PFSK-1 (cell line): ENCODE results near the gene FTH1.

Source experiments
- FOXP2 ChIP-seq: optimal IDR thresholded peaks from 2 replicates; pipeline ENCODE3; 2011; ENCODE audit warnings: borderline replicate concordance, control low read depth, inconsistent platforms; ENCODE audit not compliant: insufficient read depth; ENCODE audit errors: extremely low read length, extremely low read depth
- POLR2AphosphoS5 ChIP-seq: IDR thresholded peaks from 2 replicates; pipeline ENCODE4 v1.6.1; 2012; ENCODE audit warnings: low read depth, mild to moderate bottlenecking, control low read depth, low read length, moderate library complexity
- REST ChIP-seq, 2 experiments: IDR thresholded peaks; 2 replicates each; pipeline versions ENCODE4 v1.6.1 to v1.8.0; 2011 to 2012; ENCODE audit warnings: low read depth in 2 of 2, low read length in 2 of 2, control low read depth in 1 of 2, inconsistent platforms in 1 of 2, mild to moderate bottlenecking in 1 of 2, moderate library complexity in 1 of 2; ENCODE audit not compliant: insufficient read depth in 1 of 2
- SIN3A ChIP-seq: IDR thresholded peaks from 2 replicates; pipeline ENCODE4 v1.6.1; 2012; ENCODE audit warnings: mild to moderate bottlenecking, low read length, moderate library complexity, borderline replicate concordance; ENCODE audit not compliant: insufficient read depth
- TAF1 ChIP-seq: IDR thresholded peaks from 2 replicates; pipeline ENCODE4 v1.6.1; 2012; ENCODE audit warnings: low read length, control low read depth, borderline replicate concordance; ENCODE audit not compliant: insufficient read depth

The FTH1 gene

GRCh38 chr11:61962213-61963015 is 5.0 kb downstream of the FTH1 start:
- TF ChIP-seq FOXP2, result no peak
- TF ChIP-seq POLR2AphosphoS5, result no peak
- TF ChIP-seq TAF1, result no peak
- TF ChIP-seq SIN3A, result no peak
- no peak for TF ChIP-seq REST (IDR thresholded peaks at IDR 0.05; ENCODE audit: insufficient read depth in 1 of 2, low read depth in 2 of 2, low read length in 2 of 2)

GRCh38 chr11:61961570-61962212 is 5.7 kb downstream of the FTH1 start:
- no peak for TF ChIP-seq POLR2AphosphoS5

- no peak for TF ChIP-seq REST (IDR thresholded peaks at IDR 0.05; ENCODE audit: insufficient read depth in 1 of 2, low read depth in 2 of 2, low read length in 2 of 2)
- no peak for TF ChIP-seq POLR2AphosphoS5
- no peak for TF ChIP-seq FOXP2
- TF ChIP-seq TAF1, result no peak
- TF ChIP-seq SIN3A, result no peak
Observed at GRCh38 chr11:61960532-61960931, 6.9 kb downstream of the FTH1 start.

GRCh38 chr11:61959678-61960077 is 7.8 kb downstream of the FTH1 start:
- TF ChIP-seq REST (IDR thresholded peaks at IDR 0.05; ENCODE audit: insufficient read depth in 1 of 2, low read depth in 2 of 2, low read length in 2 of 2) (no peak), TAF1 (no peak), SIN3A (no peak), FOXP2 (no peak), POLR2AphosphoS5 (no peak)

GRCh38 chr11:61959114-61959513 is 8.3 kb downstream of the FTH1 start:
- TF ChIP-seq REST (IDR thresholded peaks at IDR 0.05; ENCODE audit: insufficient read depth in 1 of 2, low read depth in 2 of 2, low read length in 2 of 2) (no peak), POLR2AphosphoS5 (no peak), TAF1 (no peak), FOXP2 (no peak), SIN3A (no peak)
